Activated CD4-positive, alpha-beta T cell treated with anti-CD3 and anti-CD28 coated beads, Interleukin-2, Interleukin-6, amounts not matched to agents 100 ng/mL and 50 ng/mL, durations not matched to agents 16 hours and 8 hours (primary cell): ENCODE data around the gene SRCIN1.
"Not testable (repeated sequence)": the region's sequence is repeated elsewhere in the genome, so short reads cannot be mapped to it uniquely, and the experiment has no call there.

ENCODE experiments used
- DNase-seq: peaks from one replicate; pipeline ENCODE4 v3.0.0-alpha.2; 2020

SRCIN1 gene

DNA sequence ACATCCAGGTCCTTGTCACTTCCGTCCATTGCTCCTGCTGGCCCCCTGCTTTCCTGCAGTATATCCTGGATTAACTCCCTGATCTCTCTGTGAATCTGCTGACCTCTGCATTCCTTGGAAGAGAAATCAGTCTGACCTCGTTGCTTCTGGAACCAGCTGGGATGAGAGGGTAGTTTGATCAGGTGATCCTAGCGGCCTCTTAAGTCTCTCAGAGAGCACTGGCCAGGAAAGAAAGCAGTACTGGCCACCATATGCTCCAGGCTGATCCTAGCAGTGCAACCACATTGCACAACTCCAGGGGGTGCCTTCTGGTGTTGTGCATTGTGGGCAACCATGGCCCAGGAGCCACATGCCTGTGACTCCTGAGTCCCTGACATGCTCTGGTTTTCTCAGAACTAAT lies 98.3 kb downstream of the SRCIN1 start:
- no peak for DNase-seq

- no peak for DNase-seq
Measured at GRCh38 chr17:38504216-38504615, 101.5 kb downstream of the SRCIN1 start.

DNA sequence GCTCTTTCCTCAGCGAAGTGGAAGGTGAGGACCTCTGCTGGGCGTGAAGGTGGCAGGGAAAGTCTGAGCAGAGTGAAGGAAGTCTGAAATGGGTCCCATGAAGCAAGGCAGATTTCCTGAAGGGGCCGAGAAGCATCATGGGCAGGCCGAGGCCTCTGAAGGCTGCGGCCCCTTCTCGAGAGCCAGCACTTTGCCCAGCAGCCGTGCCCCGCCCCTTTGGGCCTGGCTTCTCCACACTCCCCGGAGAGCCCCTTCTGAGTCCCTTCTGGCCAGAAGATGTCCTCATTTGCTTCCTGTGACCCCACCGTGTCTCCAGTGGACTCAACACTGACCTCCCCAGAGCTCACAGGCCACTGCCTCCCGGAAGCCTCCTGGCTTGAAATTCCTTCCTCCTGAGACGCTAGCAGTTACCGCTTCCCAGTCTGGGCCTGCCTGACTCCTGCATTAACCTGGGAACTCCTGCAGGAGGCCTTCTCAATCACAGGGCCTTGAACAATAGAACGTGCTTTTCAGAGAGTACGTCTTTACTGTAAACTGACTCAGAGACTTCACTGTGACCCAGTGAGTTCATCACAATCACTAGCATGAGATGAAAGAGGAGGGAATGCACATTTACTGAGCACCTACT lies 102.4 kb downstream of the SRCIN1 start:
- DNase-seq = not testable (repeated sequence)

GRCh38 chr17:38501718-38502117 lies 104.0 kb downstream of the SRCIN1 start:
- not testable (repeated sequence) for DNase-seq

- not testable (repeated sequence) for DNase-seq
Measured at GRCh38 chr17:38499230-38499629, 106.5 kb downstream of the SRCIN1 start.

DNA sequence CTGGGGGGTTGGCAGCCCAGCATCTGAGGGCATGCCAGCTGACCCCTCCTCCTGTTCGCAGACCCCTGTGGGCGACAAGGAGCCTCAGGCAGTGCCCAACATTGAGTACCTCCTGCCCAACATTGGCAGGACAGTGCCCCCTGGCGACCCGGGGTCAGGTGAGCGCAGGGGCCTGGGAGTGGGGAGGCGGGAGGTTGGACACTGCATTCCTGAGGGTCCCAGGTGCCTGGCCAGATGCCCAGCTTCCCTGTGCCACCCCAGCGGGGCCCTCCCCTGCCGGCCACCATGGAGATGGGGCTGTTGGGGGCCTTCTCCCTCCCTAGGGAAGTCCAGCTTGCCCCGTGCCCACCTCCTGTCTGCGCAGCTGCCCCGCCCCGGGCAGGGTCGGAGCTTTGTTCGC lies 107.4 kb downstream of the SRCIN1 start:
- no peak for DNase-seq

DNA sequence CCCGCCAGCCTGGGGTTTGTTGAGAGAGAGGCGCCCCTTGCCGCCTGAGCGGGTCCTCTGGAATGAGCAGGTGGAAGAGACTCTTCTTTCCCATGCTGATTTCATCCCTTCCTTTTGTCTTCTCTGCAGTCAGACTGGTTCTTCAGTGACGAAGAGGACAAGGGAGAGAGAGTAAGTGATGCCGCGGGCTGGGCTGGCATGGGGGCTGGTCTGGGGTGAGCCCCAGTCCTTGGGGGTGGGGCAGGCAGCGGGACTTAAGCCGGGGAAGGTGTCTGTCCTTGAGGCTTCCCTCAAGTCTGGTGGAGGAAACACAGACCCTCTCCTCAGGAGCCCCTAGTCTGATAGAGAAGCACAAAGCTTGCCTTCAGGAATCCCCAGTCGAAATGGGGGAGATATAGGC lies 108.1 kb downstream of the SRCIN1 start:
- DNase-seq = not testable (repeated sequence)

DNA sequence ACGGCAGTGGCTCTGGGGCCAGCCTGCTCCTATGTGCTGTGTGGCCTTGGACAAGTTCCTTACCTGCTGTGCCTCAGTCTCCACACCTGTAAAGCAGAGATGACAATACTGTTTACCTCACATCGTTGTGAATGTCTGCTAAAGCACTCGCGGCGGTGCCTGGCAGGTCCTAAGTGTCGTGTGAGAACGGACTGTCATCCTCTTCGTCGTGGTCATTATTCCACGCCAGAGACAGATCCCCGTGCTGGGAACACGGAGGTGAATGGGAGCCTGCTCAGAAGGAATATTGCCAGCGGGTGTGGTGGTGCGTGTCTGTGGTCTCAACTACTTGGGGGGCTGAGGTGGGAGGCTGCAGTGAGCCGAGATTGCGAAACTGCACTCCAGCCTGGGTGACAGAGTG lies 111.6 kb downstream of the SRCIN1 start:
- DNase-seq = not testable (repeated sequence)

GRCh38 chr17:38492067-38493040 lies 113.4 kb downstream of the SRCIN1 start:
- DNase-seq = peak; percentile 95

DNA sequence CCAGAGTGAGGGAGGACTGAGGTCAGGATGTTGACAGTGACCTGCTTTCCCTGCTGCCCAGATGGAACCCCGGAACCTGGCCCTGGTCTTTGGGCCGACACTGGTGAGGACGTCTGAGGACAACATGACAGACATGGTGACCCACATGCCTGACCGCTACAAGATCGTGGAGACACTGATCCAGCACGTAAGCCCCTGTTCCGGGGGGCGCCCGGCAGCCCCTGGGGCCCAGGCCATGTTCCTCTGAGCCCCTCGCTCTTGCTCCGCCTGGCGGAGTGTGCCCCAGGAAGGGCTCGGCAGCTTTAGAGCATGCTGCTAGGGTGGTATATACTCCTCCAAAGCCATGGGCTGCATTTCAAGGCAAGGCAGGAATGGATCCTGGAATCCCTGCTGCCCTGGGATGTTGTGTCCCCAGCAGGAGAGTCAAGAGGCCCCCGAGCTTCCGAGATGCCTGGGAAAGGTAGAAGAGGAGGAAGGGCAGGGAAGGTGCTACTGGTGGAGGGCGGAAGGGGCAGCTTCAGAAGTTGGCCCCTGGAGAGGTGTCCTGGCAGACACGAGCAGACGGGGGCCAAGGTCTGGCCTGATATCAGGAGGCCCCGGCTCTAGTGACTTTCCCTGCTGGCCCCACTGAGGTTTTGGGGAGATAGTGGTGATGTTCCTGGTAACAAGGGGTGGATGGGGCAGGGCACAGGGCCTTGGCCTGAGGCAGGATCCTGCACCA lies 114.2 kb downstream of the SRCIN1 start:
- not testable (repeated sequence) for DNase-seq

DNA sequence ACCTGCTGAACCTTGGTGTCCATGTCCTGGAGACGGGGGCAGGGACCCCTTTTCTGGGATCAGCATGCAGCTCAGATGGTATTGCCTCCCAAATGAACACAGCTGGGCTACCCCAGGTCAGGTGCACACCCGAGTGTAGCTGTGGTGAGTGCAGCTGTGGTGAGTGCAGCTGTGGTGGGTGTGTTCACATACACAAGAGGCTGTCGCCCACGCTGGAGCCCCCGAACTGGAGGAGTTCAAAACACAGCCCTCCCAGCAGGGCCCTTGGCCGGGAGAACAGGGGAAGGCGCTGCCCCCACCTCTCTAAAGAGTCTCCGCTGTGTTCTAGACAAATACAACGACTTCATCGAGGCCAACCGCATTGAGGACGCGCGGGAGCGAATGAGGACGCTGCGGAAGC lies 116.0 kb downstream of the SRCIN1 start:
- DNase-seq = not testable (repeated sequence)

DNA sequence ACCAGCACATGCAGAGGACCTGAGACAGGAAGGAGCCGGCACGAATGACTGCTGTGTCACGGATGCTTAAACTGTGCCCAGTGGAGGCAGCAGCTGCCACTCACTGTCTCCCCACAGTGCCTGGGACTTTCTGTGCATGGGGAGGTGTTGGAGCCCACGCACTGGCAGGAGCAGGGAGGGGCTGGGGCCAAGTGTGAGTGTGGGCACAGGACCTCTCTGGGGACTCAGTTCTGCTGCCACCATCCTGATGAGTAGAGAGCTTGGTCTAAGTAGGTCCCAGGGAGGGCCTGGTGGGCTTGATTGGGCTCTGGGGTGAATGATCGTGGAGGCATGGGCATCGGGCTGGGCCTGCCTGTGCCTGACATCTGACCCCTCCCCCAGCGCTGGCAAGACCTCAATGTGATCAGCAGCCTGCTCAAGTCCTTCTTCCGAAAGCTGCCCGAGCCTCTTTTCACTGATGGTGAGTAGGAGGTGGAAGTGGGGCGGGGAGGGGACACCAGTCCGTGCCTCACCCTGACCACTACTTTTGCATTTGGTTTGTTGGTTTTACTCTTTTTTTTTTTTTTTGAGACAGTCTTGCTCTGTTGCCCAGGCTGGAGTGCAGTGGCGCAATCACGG lies 120.0 kb downstream of the SRCIN1 start:
- DNase-seq = peak; percentile 56

GRCh38 chr17:38485146-38485468 lies 120.6 kb downstream of the SRCIN1 start:
- no peak for DNase-seq

DNA sequence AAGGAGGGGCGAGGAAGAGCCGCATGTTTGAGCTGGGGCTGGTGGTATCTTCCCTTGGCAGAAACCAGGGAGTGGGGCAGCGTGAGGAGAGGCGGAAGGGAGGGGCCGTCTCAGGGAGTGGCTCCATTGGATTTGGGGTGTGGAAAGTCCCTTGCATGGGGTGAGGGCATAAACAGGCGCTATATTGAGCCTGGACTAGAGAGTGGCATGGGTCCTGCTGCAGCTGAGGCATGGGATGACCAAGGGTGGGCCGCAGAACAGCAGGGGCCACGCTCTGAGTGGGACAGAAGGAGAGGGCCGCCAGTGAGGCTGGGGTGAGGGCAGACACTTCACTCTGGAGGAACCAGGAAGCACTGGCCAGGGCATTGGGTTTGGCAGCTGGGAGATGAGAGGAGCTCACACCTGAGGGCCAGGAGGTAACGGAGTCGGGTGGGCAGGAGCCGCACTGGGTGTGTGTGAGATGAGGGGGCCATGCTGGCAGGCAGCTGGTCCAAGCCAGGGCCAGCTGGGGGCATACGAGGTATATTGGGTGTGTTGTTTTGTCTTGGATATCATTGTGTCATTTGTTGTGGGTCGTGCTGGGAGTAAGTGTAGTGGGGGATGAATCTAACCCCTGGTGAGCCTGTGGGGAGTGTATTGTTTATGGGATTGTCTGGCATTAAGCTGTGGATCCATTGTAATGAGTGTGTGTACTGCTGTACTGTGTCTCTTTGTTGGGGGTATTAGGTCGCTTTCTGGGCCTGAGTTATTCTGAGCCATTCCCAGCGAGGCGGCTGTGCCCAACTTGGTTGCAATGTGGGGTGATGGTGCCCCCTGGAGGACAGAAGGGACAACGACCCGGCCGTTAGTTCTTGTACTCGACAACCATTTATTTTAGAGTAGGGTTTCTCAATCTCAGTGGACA lies 121.3 kb downstream of the SRCIN1 start:
- DNase-seq = peak; percentile 77

GRCh38 chr17:38482700-38483043 lies 123.1 kb downstream of the SRCIN1 start:
- not testable (repeated sequence) for DNase-seq

GRCh38 chr17:38482039-38482699 lies 123.6 kb downstream of the SRCIN1 start:
- not testable (repeated sequence) for DNase-seq
